Spinal cord (tissue), 10 donors: Measurements from ENCODE around the gene KRTAP12-3. TPM values are rescaled to one million over a fixed set of nuclear protein-coding genes. Genes with fewer than 3 reads are reported as not detected.

Source experiments
- DNase-seq, 6 donors: peaks; one replicate each; pipeline versions ENCODE4 v3.0.0 to v3.0.0-alpha.2; 2013 to 2015; ENCODE audit warnings: low spot score in 6 of 6, low read depth in 4 of 6
- H3K27ac ChIP-seq: one replicate; pipeline ENCODE4 v1.5.1; 2013; ENCODE audit warnings: low read depth, low read length, control low read depth
- H3K27me3 ChIP-seq: one replicate; pipeline ENCODE4 v1.6.1; 2013; ENCODE audit warnings: low read length; ENCODE audit not compliant: control insufficient read depth, insufficient read depth
- H3K36me3 ChIP-seq: one replicate; pipeline ENCODE4 v1.6.1; 2013; ENCODE audit warnings: low read length; ENCODE audit not compliant: control insufficient read depth, insufficient read depth
- H3K4me1 ChIP-seq: one replicate; pipeline ENCODE4 v1.6.1; 2013; ENCODE audit warnings: low read length; ENCODE audit not compliant: control insufficient read depth, insufficient read depth
- H3K4me3 ChIP-seq: one replicate; pipeline ENCODE4 v1.5.1; 2013; ENCODE audit warnings: low read depth, low read length, control low read depth
- H3K9me3 ChIP-seq: one replicate; pipeline ENCODE4 v1.6.1; 2013; ENCODE audit warnings: low read length; ENCODE audit not compliant: control insufficient read depth, insufficient read depth
- WGBS: methylation state at CpG from one replicate; pipeline ENCODE4 v1.1.5; 2013; ENCODE audit warnings: missing lambda C conversion rate; ENCODE audit not compliant: insufficient coverage; 5-methylcytosine and 5-hydroxymethylcytosine counted together
- polyA plus RNA-seq, 2 donors: library from polyadenylated mRNA; unstranded; fragments of 120-200 nt; gene quantifications; one replicate each; pipeline ENCODE4 v1.2.1, GENCODE V29; 2013; ENCODE audit not compliant: insufficient read length in 2 of 2
- total RNA-seq, 2 donors: library from RNA; depleted of rRNA in 1 of 2; stranded (reverse); fragments of 120-200 nt in 1 of 2; fragments of >200 nt in 1 of 2; gene quantifications; one replicate each; pipeline versions ENCODE4 v1.2.3 to v1.2.4, GENCODE V29; 2013 to 2014
- donor health status: healthy.

KRTAP12-3 gene
- total and polyA plus RNA-seq, 4 donors, result not detected

DNA sequence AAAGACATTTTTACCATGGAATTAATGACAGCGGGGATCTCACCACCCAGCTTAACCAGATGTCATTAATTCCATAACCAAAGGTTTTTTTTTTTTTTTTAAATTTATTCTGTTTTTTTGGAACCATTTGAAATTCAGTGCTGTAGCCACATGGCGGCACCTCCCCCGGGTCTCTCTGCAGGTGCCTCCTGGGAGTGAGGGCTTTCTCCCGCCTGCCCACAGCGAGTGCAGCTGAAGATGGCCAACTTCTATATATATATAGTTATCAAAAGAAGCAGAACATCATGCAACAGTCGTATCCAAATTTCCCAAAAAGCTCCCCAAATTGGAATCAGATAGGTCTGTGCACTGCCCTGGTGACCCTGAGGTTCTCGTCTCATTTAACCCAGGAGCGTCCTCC lies 42.3 kb upstream of the KRTAP12-3 start:
- no peak for DNase-seq
- WGBS, result 88% methylated on average over 2 of the region's 8 CpGs
- peaks cover 2% of the 10 kb centered on the region for H3K9me3 ChIP-seq

DNA sequence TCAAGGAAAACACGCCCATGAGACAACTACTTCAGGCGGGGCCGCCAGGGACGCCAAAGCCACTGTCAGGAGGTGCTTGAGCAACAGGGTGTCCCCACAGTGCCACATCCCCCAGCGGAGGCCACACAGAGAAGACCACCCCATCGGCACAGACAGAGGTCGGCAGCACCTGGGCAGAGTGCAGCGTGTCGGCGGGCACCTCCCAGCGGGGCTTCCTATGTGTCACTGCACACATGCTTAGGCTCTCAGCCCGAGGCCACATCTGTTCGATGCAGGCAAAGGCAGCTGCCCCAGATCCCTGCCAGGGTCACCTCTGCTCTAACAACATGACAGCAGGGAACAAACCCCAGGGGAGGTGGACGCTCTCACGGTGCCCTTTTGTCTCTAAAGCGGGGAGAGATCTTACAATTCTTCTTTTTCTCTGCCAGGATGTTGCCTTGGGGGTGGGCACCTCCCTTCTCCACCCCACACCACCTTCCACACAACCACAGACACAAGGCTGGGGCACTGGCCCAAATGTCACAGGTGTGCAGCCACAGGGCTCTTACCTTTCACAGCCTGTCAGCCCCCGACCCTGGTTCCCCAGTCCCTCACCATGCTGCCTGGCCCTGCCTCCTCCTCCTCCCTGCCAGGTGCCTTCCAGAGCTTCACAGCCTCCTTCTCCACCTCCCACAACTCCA lies 41.7 kb upstream of the KRTAP12-3 start:
- no peaks in the 10 kb centered on the region for H3K36me3 ChIP-seq
- DNase-seq, result no peak
- no peaks in the 10 kb centered on the region for H3K4me1 ChIP-seq
- no peak overlapping the region for H3K4me3 ChIP-seq
- H3K9me3 ChIP-seq, result peaks cover 2% of the 10 kb centered on the region
- no peaks in the 10 kb centered on the region for H3K27me3 ChIP-seq
- 73% methylated on average over 16 of the region's 17 CpGs for WGBS
- no peak overlapping the region for H3K27ac ChIP-seq

More for the DNA sequence above, 42.3 kb upstream of the KRTAP12-3 start:
- no peaks in the 10 kb centered on the region for H3K4me1 ChIP-seq
- H3K27me3 ChIP-seq, result no peaks in the 10 kb centered on the region
- no peak overlapping the region for H3K27ac ChIP-seq
- H3K36me3 ChIP-seq, result no peaks in the 10 kb centered on the region
- no peak overlapping the region for H3K4me3 ChIP-seq

DNA sequence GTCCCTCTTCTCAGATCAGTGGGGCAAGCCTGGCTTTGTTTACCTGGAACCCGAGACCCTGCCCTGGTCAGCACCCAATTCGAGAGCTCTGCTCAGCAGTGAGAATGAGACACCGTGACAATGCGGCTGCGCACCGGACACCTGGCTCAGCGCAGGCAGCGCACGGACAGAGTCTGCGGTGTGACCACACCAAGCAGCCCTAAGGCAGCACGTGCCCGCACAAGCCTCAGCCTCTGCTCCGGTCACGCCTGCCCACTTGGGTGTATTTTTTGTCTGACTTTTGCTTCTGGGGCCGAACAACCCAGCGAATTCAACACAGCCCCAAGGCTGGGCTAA lies 41.2 kb upstream of the KRTAP12-3 start:
- Histone ChIP-seq H3K9me3 (no peaks in the 10 kb centered on the region), H3K4me3 (no peak overlapping the region), H3K36me3 (no peaks in the 10 kb centered on the region), H3K4me1 (no peaks in the 10 kb centered on the region), H3K27me3 (no peaks in the 10 kb centered on the region), H3K27ac (no peak overlapping the region)
- DNase-seq, result no peak
- WGBS, result 89% methylated on average over 16 of the region's 16 CpGs

DNA sequence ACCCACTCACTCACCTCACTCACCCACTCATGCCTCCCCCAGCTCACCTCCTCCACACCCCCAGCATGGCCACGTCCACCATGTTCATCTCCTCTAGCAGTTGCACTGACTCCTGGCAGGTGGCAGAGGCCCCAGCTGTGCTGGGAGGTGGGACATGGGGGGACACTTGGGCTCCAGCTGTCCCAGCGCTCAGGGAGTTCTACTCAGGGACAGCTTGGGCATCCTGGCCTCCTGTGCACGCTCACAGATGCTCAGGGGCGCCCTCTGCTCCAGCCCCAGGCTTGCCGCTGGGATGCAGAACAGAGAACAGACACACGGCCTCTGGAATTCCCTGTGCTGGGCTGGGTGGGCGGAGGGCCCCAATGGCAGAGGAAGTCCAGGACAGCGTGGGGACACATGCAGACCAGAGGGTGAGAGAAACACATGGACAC lies 40.6 kb upstream of the KRTAP12-3 start:
- Histone ChIP-seq H3K27me3 (no peaks in the 10 kb centered on the region), H3K4me3 (no peak overlapping the region), H3K9me3 (no peaks in the 10 kb centered on the region), H3K27ac (no peak overlapping the region), H3K36me3 (no peaks in the 10 kb centered on the region), H3K4me1 (no peaks in the 10 kb centered on the region)
- 53% methylated on average over 7 of the region's 8 CpGs for WGBS
- DNase-seq, result no peak

DNA sequence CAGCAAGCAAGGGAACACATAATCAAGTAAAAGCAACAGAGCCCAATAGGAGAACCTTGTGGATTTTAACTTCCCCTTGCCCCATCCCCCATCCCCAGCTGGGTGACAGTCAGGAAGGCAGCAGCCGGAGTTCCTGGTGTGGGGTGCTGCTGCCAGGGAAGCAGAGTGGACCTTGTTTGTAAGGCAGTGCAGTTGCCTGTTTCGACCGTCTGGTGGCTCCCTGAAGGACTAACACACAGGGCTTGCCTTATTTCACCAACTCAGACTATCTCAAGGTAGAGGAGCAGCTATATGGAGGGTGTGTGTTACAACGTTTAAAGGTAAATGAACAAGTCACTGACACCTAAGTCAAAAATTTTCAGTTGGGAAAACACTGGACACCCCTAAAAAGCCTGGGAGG lies 39.2 kb upstream of the KRTAP12-3 start:
- Histone ChIP-seq H3K27me3 (no peaks in the 10 kb centered on the region), H3K36me3 (no peaks in the 10 kb centered on the region), H3K4me3 (no peak overlapping the region), H3K27ac (no peak overlapping the region), H3K9me3 (peaks cover 4% of the 10 kb centered on the region), H3K4me1 (no peaks in the 10 kb centered on the region)
- no CpG with 5 or more reads among the region's 4 CpGs for WGBS
- no peak for DNase-seq

DNA sequence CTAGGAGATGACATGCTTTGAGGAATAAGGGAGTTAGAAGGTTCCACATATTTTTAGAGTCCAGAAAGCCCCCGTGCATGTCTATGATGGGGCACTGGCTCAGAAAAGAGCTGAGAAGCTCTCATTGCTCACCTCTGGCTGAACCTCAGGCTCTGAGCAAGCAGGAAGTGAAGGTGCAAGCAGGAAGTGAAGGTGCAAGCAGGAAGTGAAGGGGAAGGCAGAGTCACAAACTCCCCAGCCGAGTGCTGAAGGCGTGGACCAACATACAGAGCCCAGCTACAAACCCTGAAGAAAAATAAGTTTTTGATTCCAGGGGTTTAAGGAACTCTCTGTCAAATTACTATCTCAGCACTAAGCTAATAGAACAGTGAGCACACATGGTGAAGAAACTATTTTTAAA lies 38.8 kb upstream of the KRTAP12-3 start:
- no peaks in the 10 kb centered on the region for H3K27me3 ChIP-seq
- no peak overlapping the region for H3K4me3 ChIP-seq
- H3K27ac ChIP-seq, result no peak overlapping the region
- H3K36me3 ChIP-seq, result no peaks in the 10 kb centered on the region
- no peak for DNase-seq
- H3K4me1 ChIP-seq, result no peaks in the 10 kb centered on the region
- 86% methylated on average over 1 of the region's 3 CpGs for WGBS
- peaks cover 5% of the 10 kb centered on the region for H3K9me3 ChIP-seq

DNA sequence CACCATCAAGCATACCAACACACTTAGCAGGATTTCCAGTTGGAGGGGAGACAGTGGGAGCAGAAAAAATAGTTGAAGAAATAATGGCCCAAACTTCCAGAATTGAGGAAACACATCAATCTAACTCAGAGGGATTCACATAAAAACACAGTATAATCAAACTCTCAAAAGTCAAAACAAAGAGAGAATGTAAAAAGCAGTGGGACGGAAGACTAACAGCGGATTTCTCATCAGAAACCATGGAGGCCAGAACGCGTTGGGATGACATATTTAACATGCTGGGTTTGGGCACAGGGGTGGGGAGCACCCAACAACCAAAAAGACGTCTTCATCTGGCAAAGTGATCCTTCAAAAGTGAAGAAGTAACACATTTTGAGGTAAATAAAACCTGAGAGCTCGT lies 37.8 kb upstream of the KRTAP12-3 start:
- Histone ChIP-seq H3K27ac (no peak overlapping the region), H3K9me3 (peaks cover 5% of the 10 kb centered on the region), H3K36me3 (no peaks in the 10 kb centered on the region), H3K4me3 (no peak overlapping the region), H3K4me1 (no peaks in the 10 kb centered on the region), H3K27me3 (no peaks in the 10 kb centered on the region)
- WGBS, result 82% methylated on average over 5 of the region's 6 CpGs
- DNase-seq, result no peak

DNA sequence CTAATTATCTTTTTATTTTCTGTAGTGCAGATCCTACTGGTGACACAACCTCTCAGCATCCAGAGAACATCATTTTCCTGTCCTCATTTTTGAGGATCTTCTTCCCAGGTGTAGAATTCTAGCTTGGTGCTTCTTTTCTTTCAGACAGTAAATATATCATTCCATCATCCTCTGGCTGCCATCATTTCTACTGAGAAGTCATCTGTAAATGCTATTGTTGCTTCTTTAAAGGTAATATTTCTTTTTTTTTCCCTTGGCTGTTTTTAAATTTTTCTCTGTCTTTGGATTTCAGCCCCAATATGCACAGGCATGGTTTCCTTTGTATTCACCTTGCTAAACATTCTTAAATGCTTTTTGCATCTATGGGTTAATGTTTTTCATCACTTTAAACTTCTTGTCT lies 34.2 kb upstream of the KRTAP12-3 start:
- peaks cover 5% of the 10 kb centered on the region for H3K9me3 ChIP-seq
- no peaks in the 10 kb centered on the region for H3K36me3 ChIP-seq
- H3K27me3 ChIP-seq, result no peaks in the 10 kb centered on the region
- DNase-seq, result no peak
- no peak overlapping the region for H3K4me3 ChIP-seq
- H3K27ac ChIP-seq, result no peak overlapping the region
- peaks cover 3% of the 10 kb centered on the region for H3K4me1 ChIP-seq

DNA sequence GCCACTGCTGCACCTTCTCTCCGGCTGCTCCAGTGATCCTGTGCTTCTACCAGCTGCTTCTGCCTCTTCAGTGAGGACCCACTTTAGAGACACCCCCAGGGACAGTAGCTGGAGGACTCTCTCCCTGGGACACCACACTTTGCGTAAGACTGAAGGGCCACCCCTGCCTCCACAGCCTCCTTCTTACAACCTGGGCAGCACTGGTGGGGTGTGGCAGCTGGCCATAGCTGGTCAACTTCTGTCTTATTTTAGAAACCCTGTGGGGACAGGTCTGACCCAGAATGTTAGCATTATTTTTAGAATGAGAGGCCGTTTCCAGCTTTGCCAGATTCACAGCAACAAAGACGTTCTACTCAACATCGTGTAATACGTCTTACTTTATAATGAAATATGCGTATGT lies 32.0 kb upstream of the KRTAP12-3 start:
- no peak for DNase-seq
- Histone ChIP-seq H3K36me3 (no peaks in the 10 kb centered on the region), H3K4me3 (no peak overlapping the region), H3K27ac (no peak overlapping the region), H3K4me1 (peaks cover 3% of the 10 kb centered on the region), H3K27me3 (no peaks in the 10 kb centered on the region), H3K9me3 (peaks cover 7% of the 10 kb centered on the region)
- 92% methylated on average over 2 of the region's 7 CpGs for WGBS

DNA sequence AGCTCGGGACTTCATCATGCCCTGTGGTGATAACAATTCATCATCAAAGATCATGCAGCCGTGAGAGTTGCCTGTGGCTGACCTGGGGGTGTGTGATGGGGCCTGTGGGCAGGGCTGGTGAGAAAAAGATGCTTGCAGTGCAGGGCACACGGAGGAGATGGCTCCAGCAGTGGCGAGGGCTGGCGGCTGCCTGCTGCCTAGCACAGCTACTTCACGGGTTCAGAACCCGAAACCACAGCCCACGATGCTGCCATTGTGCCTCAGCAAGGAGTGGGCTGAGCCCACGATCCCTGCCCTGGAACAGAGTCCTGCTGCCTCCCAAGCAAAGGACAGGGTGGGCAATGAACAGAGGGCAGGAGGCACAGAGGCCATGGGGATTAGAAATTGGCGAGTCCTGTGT lies 31.5 kb upstream of the KRTAP12-3 start:
- Histone ChIP-seq H3K4me1 (peaks cover 3% of the 10 kb centered on the region), H3K4me3 (no peak overlapping the region), H3K27ac (no peak overlapping the region), H3K9me3 (peaks cover 7% of the 10 kb centered on the region), H3K36me3 (no peaks in the 10 kb centered on the region), H3K27me3 (no peaks in the 10 kb centered on the region)
- no peak for DNase-seq
- 78% methylated on average over 10 of the region's 10 CpGs for WGBS
